GM13976 (cell line): ENCODE measurements around the gene BPIFB1.

Experiments
- DNase-seq: peaks from one replicate; pipeline ENCODE4 v3.0.0; 2012; ENCODE audit warnings: low spot score
- in situ Hi-C: fragments of 300-500 bp; cut with MboI; formaldehyde crosslinking; loops from one replicate; pipeline ENCODE4 v1.12.0; 2022; ENCODE audit warnings: low sequenced_read_pairs, mixed read lengths, inconsistent platforms; ENCODE audit not compliant: unreplicated experiment
- TF ChIP-seq, protein P1 (sequence below): IDR thresholded peaks from 2 replicates; pipeline ENCODE4 v1.5.1; 2012; ENCODE audit warnings: borderline replicate concordance, mild to moderate bottlenecking; ENCODE audit not compliant: insufficient read depth; ENCODE audit errors: extremely low read depth, missing control alignments, control extremely low read depth

BPIFB1 gene

GRCh38 chr20:33239979-33240736, 42.9 kb upstream of the BPIFB1 start:
- in situ Hi-C loops, result no loop called here
- TF ChIP-seq, protein P1, sequence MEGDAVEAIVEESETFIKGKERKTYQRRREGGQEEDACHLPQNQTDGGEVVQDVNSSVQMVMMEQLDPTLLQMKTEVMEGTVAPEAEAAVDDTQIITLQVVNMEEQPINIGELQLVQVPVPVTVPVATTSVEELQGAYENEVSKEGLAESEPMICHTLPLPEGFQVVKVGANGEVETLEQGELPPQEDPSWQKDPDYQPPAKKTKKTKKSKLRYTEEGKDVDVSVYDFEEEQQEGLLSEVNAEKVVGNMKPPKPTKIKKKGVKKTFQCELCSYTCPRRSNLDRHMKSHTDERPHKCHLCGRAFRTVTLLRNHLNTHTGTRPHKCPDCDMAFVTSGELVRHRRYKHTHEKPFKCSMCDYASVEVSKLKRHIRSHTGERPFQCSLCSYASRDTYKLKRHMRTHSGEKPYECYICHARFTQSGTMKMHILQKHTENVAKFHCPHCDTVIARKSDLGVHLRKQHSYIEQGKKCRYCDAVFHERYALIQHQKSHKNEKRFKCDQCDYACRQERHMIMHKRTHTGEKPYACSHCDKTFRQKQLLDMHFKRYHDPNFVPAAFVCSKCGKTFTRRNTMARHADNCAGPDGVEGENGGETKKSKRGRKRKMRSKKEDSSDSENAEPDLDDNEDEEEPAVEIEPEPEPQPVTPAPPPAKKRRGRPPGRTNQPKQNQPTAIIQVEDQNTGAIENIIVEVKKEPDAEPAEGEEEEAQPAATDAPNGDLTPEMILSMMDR, result no peak
- DNase-seq, result no peak

DNA sequence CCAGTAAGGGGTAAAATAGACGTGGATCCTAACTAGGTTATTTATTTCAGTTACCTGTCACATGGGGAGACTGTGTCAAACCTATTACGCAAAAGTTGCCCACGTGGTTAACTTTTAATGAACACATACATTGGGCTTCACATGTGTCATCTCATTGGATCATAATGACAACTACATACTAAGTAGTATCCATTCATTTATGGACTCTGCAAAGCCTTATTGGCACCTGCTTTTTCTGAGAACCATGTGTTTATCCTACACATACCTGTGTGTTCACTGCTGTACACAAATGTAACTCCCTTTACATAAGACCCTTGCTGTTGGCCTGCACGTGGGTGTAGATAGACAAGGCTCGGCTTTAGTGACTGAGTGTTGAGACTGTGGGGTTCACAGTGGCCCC, 42.1 kb upstream of the BPIFB1 start:
- in situ Hi-C loops, result no loop called here
- TF ChIP-seq, protein P1, result no peak

DNA sequence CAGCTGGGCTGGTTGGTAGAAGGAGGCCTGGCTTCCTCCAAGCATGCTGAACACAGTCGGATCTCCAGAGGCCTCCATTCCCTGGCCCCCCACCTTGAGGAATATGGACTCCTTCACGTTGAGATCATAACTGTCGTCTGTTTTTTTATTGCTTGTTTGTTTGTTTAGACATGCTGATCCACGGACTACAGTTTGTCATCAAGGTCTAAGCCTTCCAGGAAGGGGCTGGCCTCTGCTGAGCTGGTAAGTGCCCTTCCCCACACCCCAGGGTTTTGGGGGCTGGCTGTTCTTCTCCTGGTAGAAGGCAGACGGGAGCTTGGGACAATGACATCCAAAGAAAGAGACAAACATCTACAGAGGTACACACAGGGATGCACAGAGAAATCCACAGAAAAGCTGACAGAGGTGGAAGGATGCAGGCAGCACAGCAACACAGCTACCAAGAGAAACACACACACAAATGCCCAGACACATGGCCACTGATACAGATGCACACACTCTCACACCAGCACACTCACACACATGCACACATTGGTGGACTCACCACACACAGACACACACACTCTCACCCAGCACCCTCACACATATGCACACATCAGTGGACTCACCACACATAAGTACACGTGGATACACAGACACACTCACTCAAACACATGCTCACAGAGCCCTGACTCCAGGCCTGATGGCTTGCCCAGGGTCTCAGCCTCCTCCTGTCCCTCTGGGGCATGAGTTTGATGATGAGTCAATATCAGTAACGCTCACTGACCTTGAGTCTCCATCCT, 40.5 kb upstream of the BPIFB1 start:
- in situ Hi-C loops, result no loop called here
- DNase-seq, result no peak

More for the DNA sequence above, 42.1 kb upstream of the BPIFB1 start:
- no peak for DNase-seq

GRCh38 chr20:33246077-33246476, 36.9 kb upstream of the BPIFB1 start:
- DNase-seq, result no peak

More for the DNA sequence above, 40.5 kb upstream of the BPIFB1 start:
- TF ChIP-seq, protein P1, result no peak

DNA sequence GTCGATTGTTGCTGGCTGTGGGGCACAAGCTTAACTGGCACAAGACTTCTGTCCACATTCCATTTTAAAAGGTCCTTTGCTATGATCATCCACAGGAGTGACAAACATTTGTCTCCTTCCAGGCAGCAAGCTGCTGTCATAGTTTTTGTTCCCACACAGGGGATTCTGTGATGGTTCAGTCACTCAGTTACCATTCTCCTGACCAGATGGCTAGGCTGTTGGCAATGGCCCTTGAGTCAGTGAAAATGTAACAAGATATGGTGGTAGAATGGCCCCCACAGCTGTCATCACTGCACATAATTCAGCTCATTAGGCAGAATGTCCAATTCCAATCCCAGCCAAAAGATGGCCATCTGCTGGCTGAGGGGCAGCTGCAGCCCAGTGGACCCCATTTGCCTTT, 33.6 kb upstream of the BPIFB1 start:
- in situ Hi-C loops, result no loop called here
- no peak for DNase-seq
- TF ChIP-seq, protein P1, result no peak

More at GRCh38 chr20:33246077-33246476, 36.9 kb upstream of the BPIFB1 start:
- in situ Hi-C loops, result no loop called here
- TF ChIP-seq, protein P1, result no peak

- in situ Hi-C loops, result no loop called here
- no peak for DNase-seq
- TF ChIP-seq, protein P1, result no peak
Observed at GRCh38 chr20:33250666-33251065, 32.3 kb upstream of the BPIFB1 start.
